Aorta (tissue), 5 donors: ENCODE data around the gene RTKN2. TPM values are rescaled to one million over a fixed set of nuclear protein-coding genes. Genes with fewer than 3 reads are reported as not detected.

Source experiments
- ATAC-seq: fragments of 200-7000 bp; cut with Tn5 transposase; one replicate; pipeline ENCODE4 v1.9.1; 2022; ENCODE audit warnings: moderate library complexity; ENCODE audit not compliant: low FRiP score
- DNase-seq, 2 donors: peaks; one replicate each; pipeline ENCODE4 v3.0.0-alpha.2; 2020
- H3K27ac ChIP-seq, 2 donors: one replicate each; pipeline ENCODE4 v1.5.1; 2013; ENCODE audit warnings: low read length in 2 of 2, mild to moderate bottlenecking in 2 of 2, moderate library complexity in 2 of 2, control low read depth in 1 of 2, inconsistent platforms in 1 of 2, low read depth in 1 of 2
- H3K27me3 ChIP-seq, 2 donors: one replicate each; pipeline ENCODE4 v1.6.1; 2013; ENCODE audit warnings: control low read depth in 1 of 2, low read length in 1 of 2, mild to moderate bottlenecking in 1 of 2, moderate library complexity in 1 of 2; ENCODE audit not compliant: insufficient read depth in 2 of 2, control insufficient read depth in 1 of 2
- H3K36me3 ChIP-seq, 2 donors: one replicate each; pipeline ENCODE4 v1.6.1; 2013; ENCODE audit warnings: control low read depth in 1 of 2, low read length in 1 of 2, mild to moderate bottlenecking in 1 of 2; ENCODE audit not compliant: insufficient read depth in 2 of 2, control insufficient read depth in 1 of 2
- H3K4me1 ChIP-seq, 2 donors: one replicate each; pipeline ENCODE4 v1.6.1; 2013; ENCODE audit warnings: low read length in 2 of 2, control low read depth in 1 of 2, mild to moderate bottlenecking in 1 of 2, moderate library complexity in 1 of 2; ENCODE audit not compliant: insufficient read depth in 2 of 2, control insufficient read depth in 1 of 2
- H3K4me3 ChIP-seq, 2 donors: one replicate each; pipeline ENCODE4 v1.5.1; 2013; ENCODE audit warnings: low read length in 2 of 2, control low read depth in 1 of 2, mild to moderate bottlenecking in 1 of 2
- H3K9me3 ChIP-seq: one replicate; pipeline ENCODE4 v1.6.1; 2013; ENCODE audit warnings: mild to moderate bottlenecking, low read length; ENCODE audit not compliant: control insufficient read depth
- WGBS, 2 donors: extraction: QIAGEN DNeasy Blood & Tissue Kit; methylation state at CpG; one replicate each; pipeline ENCODE4 v1.1.7; 2013; 5-methylcytosine and 5-hydroxymethylcytosine counted together
- intact Hi-C, 2 donors: fragments of 100-400 bp; cut with DNase I; formaldehyde crosslinking; loops; one replicate each; pipeline versions ENCODE4 v1.14.2 to v1.15.0; 2022
- polyA plus RNA-seq, 2 donors: library from polyadenylated mRNA; stranded (reverse); fragments of 200-250 nt; gene quantifications; one replicate each; pipeline ENCODE4 v1.2.3, GENCODE V29; 2013
- total RNA-seq, 2 donors: library from RNA; stranded (reverse); fragmentation: NEBNext Ultra II Directional; extraction: Animal tissue kit (Norgen Biotek cat#: 25700); gene quantifications; one replicate each; pipeline ENCODE4 v1.2.1, GENCODE V29; 2021
- donor health status: healthy with polysubstance abuse.
- donor health status: Bipolar disorder and iron deficiency.
- donor health status: DM: no; HTN: no; CAD: no.
- donor health status: DM: no; HTN: no; CAD: no.
- donor health status: DM: yes; HTN: yes; CAD: no.

Gene RTKN2
- total and polyA plus RNA-seq, 4 donors, result 0.13 to 0.31 (median 0.25) TPM

GRCh38 chr10:62231371-62231770 lies 37.3 kb downstream of the RTKN2 start:
- no peak for DNase-seq
- intact Hi-C loops, result loop anchor here in 1 of 2 donors (2.0 to 10.0 kb wide), 3 partner anchors 149 to 477 kb away; no protein-coding TSS in a partner anchor
- Histone ChIP-seq H3K27me3 (no peaks in the 10 kb centered on the region), H3K36me3 (no peaks in the 10 kb centered on the region), H3K4me1 (peaks cover 0 to 2% of the 10 kb centered on the region in 2 donors), H3K9me3 (no peaks in the 10 kb centered on the region), H3K27ac (no peak overlapping the region), H3K4me3 (no peak overlapping the region)
- peak; percentile 78 for ATAC-seq
- whole genome bisulfite sequencing, 2 donors, result 2 to 5% methylated on average over 1 of the region's 1 CpG

- Histone ChIP-seq H3K27ac (no peak overlapping the region), H3K27me3 (no peaks in the 10 kb centered on the region), H3K4me1 (peaks cover 0 to 2% of the 10 kb centered on the region in 2 donors), H3K9me3 (no peaks in the 10 kb centered on the region), H3K4me3 (no peak overlapping the region), H3K36me3 (no peaks in the 10 kb centered on the region)
- intact Hi-C loops, result loop anchor here in 1 of 2 donors (2.0 to 10.0 kb wide), 3 partner anchors 148 to 476 kb away; no protein-coding TSS in a partner anchor
- 47 to 50% methylated on average over 4 of the region's 4 CpGs for WGBS, 2 donors
- no peak for ATAC-seq
- DNase-seq, result no peak
Measured at GRCh38 chr10:62230344-62231121, 38.1 kb downstream of the RTKN2 start.

DNA sequence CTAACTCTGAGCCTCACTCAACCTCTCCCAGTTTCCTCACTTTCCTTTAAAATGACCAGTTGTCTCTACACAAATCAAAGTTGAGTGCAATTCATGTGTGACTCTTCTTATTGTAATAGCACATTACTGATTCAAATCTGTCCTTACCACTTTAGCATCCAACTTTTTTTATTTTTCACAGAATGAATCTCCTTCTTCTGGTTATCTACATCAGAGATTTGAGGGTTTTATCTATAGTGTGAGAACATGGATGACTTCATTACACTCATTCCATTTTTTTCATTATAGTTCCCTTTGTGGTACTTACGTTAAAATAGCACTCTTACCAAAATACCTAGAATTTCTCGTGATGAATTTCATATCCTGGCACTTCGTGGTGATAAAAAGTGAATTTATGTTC lies 43.3 kb downstream of the RTKN2 start:
- H3K36me3 ChIP-seq, result no peaks in the 10 kb centered on the region
- no peaks in the 10 kb centered on the region for H3K4me1 ChIP-seq
- DNase-seq (no peak), ATAC-seq (no peak)
- no peaks in the 10 kb centered on the region for H3K9me3 ChIP-seq
- no peak overlapping the region for H3K27ac ChIP-seq
- intact Hi-C loops, result no loop called here
- no peak overlapping the region for H3K4me3 ChIP-seq
- no peaks in the 10 kb centered on the region for H3K27me3 ChIP-seq
- 53 to 61% methylated on average over 3 of the region's 3 CpGs for WGBS, 2 donors

- Histone ChIP-seq H3K27me3 (no peaks in the 10 kb centered on the region), H3K4me1 (no peaks in the 10 kb centered on the region), H3K27ac (no peak overlapping the region), H3K9me3 (no peaks in the 10 kb centered on the region), H3K36me3 (no peaks in the 10 kb centered on the region), H3K4me3 (no peak overlapping the region)
- intact Hi-C loops, result no loop called here
- ATAC-seq (no peak), DNase-seq (no peak)
- WGBS, 2 donors, result 25 to 27% methylated on average over 1 of the region's 1 CpG
Measured at GRCh38 chr10:62224606-62225005, 44.0 kb downstream of the RTKN2 start.

DNA sequence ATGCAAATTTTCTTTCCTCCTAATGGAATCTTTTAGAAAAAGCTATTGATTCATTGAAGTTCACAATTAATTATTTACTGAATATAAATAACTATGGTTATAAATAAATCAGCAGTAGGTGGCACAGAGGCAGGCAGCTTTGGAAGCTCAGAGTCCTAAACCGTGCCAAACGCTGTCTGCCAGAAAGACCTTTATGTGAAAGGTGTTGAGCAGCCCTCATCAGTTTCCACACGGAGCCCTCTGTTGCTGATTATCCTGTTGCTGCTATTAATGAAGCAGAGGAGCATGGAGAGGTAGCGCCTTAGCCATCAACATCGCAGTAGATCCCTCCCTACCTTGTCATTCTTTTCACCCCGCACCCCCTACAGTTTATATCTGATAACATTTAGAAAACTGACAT lies 51.0 kb downstream of the RTKN2 start:
- Histone ChIP-seq H3K9me3 (no peaks in the 10 kb centered on the region), H3K4me1 (no peaks in the 10 kb centered on the region), H3K4me3 (no peak overlapping the region), H3K27me3 (no peaks in the 10 kb centered on the region), H3K36me3 (no peaks in the 10 kb centered on the region), H3K27ac (no peak overlapping the region)
- WGBS, 2 donors, result 61 to 63% methylated on average over 6 of the region's 6 CpGs
- DNase-seq, result no peak
- ATAC-seq, result no peak
- intact Hi-C loops, result no loop called here

- intact Hi-C loops, result no loop called here
- WGBS, 2 donors, result 62 to 76% methylated on average over 3 of the region's 3 CpGs
Measured at GRCh38 chr10:62214364-62214874, 54.2 kb downstream of the RTKN2 start.

DNA sequence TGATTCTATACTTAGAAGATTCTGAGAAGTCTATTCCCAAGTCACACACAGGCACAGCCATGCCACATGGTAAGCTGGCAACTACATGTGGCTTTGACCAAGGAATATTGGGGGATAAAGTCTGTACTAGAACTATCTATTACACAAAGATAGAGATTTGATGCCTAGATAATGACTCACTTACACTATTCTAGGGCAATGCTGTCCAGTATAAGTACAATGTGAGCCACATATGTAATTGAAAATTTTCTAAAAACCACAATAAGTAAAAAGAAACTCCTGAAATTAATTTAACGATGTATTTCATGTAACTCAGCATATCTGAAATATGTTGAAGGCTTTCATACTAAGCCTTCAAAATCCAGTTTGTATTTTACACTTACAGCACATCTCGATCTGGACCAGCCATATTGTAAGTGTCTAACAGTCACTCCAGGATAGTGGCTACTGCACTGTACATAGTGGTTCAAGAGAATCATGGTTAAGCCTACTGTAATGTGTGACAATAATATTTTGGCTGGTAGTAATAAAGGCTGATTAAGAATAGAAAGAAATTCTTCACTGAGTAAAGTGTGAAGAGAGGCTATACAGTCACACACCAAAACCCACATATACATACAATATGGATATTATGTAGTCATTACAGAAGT lies 62.8 kb downstream of the RTKN2 start:
- Histone ChIP-seq H3K4me1 (no peaks in the 10 kb centered on the region), H3K27me3 (no peaks in the 10 kb centered on the region), H3K4me3 (no peak overlapping the region), H3K9me3 (no peaks in the 10 kb centered on the region), H3K27ac (no peak overlapping the region), H3K36me3 (no peaks in the 10 kb centered on the region)
- intact Hi-C loops, result no loop called here
- DNase-seq, result no peak
- WGBS, 2 donors, result 97 to 99% methylated on average over 2 of the region's 2 CpGs
- no peak for ATAC-seq

More at GRCh38 chr10:62214364-62214874, 54.2 kb downstream of the RTKN2 start:
- H3K36me3 ChIP-seq, result no peaks in the 10 kb centered on the region
- no peak overlapping the region for H3K4me3 ChIP-seq
- H3K27ac ChIP-seq, result no peak overlapping the region
- DNase-seq, result no peak
- H3K9me3 ChIP-seq, result no peaks in the 10 kb centered on the region
- no peak for ATAC-seq
- H3K27me3 ChIP-seq, result no peaks in the 10 kb centered on the region
- no peaks in the 10 kb centered on the region for H3K4me1 ChIP-seq

DNA sequence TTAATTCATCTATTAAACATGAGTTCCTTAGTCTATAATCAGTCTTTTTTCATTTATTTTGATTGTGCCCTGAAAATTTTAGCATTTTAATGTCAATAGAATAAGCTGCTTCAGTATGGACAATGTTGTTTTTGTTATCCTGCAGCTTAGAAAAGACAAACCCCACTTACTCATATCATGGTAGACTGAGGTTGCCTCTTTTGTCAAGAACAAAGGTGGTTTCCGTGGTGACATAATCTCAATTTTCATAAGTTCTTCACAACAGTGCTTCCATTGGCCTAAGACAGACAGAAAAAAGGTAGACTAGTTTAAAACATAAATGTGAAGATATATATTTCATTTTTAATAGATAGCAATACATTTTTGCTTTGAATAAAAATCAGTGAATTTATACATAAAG lies 69.1 kb downstream of the RTKN2 start:
- H3K27me3 ChIP-seq, result no peaks in the 10 kb centered on the region
- H3K4me3 ChIP-seq, result no peak overlapping the region
- no peaks in the 10 kb centered on the region for H3K9me3 ChIP-seq
- intact Hi-C loops, result no loop called here
- no peak overlapping the region for H3K27ac ChIP-seq
- no peaks in the 10 kb centered on the region for H3K4me1 ChIP-seq
- 95 to 97% methylated on average over 1 of the region's 1 CpG for WGBS, 2 donors
- ATAC-seq, result no peak
- no peaks in the 10 kb centered on the region for H3K36me3 ChIP-seq
- no peak for DNase-seq

DNA sequence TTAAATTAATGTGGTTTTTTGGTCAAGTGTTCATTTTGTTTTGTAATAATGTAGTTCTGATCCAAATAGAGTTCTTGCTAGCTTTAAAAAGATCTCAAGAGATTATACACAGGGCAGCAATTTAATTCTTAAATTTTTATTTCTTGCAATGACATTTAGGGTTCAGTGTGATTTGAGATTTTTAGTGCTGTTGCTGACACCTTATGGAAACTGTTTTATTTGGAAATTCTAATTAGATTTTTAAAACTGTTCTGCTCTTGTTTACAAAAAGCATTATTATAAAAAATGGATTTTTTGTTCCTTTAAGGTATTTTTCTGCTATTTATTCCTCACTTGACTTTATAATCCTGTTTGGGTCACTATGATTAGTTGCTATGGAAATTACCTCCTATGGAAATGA lies 72.1 kb downstream of the RTKN2 start:
- Histone ChIP-seq H3K4me3 (no peak overlapping the region), H3K9me3 (no peaks in the 10 kb centered on the region), H3K4me1 (no peaks in the 10 kb centered on the region), H3K36me3 (no peaks in the 10 kb centered on the region), H3K27ac (no peak overlapping the region), H3K27me3 (no peaks in the 10 kb centered on the region)
- intact Hi-C loops, result no loop called here
- no peak for DNase-seq
- ATAC-seq, result no peak
